MM.1S (cell line): ENCODE measurements around the gene AP3B1.

Source experiments
- CTCF ChIP-seq: fragments of 300-600 bp; sonication (generic); IDR thresholded peaks from 2 replicates; pipeline ENCODE4 v1.5.1; 2016; ENCODE audit warnings: antibody characterized with exemption, low read length, mixed read lengths
- EZH2 ChIP-seq: fragments of 300-600 bp; sonication (generic); optimal IDR thresholded peaks from 2 replicates; pipeline ENCODE3; 2017; ENCODE audit warnings: low read depth, mild to moderate bottlenecking, antibody characterized with exemption, low read length, mixed read lengths
- EZH2phosphoT487 ChIP-seq: fragments of 300-600 bp; sonication (generic); IDR thresholded peaks from 2 replicates; pipeline ENCODE4 v1.6.1; 2018; ENCODE audit warnings: antibody characterized with exemption, low read length

- TF ChIP-seq EZH2phosphoT487 (no peak), CTCF (no peak), EZH2 (no peak)
Observed at GRCh38 chr5:78326930-78327329, 32.4 kb upstream of the AP3B1 start.
